DND-41 (cell line): ENCODE results near the gene CCDC60.

Experiments
- ATAC-seq: fragments of 200-7000 bp; cut with Tn5 transposase; 3 replicates; pipeline ENCODE4 v1.9.1; 2021; ENCODE audit warnings: low read depth; ENCODE audit not compliant: insufficient read depth
- DNase-seq: peaks from one replicate; pipeline ENCODE4 v3.0.0-alpha.2; 2020
- H2AFZ ChIP-seq: 2 replicates; pipeline ENCODE4 v1.6.0; 2012; ENCODE audit warnings: low read depth, low read length
- H3K27ac ChIP-seq: 2 replicates; pipeline ENCODE4 v1.5.1; 2012; ENCODE audit warnings: low read length, inconsistent platforms
- H3K27me3 ChIP-seq: fragments of 200-600 bp; sonication (generic); 2 replicates; pipeline ENCODE4 v1.6.0; 2012; ENCODE audit warnings: low read length, mild to moderate bottlenecking, inconsistent platforms; ENCODE audit not compliant: insufficient read depth, poor library complexity
- H3K36me3 ChIP-seq: 2 replicates; pipeline ENCODE4 v1.5.1; 2012; ENCODE audit warnings: low read length, inconsistent platforms; ENCODE audit not compliant: insufficient read depth
- H3K4me1 ChIP-seq: 2 replicates; pipeline ENCODE4 v1.5.1; 2012; ENCODE audit warnings: mild to moderate bottlenecking, low read length; ENCODE audit not compliant: insufficient read depth
- H3K4me2 ChIP-seq: 2 replicates; pipeline ENCODE4 v1.6.0; 2012; ENCODE audit warnings: mild to moderate bottlenecking, moderate library complexity, low read length, inconsistent platforms; ENCODE audit not compliant: insufficient read depth
- H3K4me3 ChIP-seq, 2 experiments: fragments of 200-600 bp in 1 of 2; shearing (Covaris generic) in 1 of 2; 2 replicates each; pipeline ENCODE4 v1.5.1; 2012 to 2016; ENCODE audit warnings: inconsistent platforms in 2 of 2, low read length in 2 of 2, mild to moderate bottlenecking in 2 of 2, low read depth in 1 of 2, moderate library complexity in 1 of 2
- H3K79me2 ChIP-seq: 2 replicates; pipeline ENCODE4 v1.6.0; 2012; ENCODE audit warnings: low read length, inconsistent platforms; ENCODE audit not compliant: insufficient read depth
- H3K9ac ChIP-seq: 2 replicates; pipeline ENCODE4 v1.6.0; 2012; ENCODE audit warnings: low read depth, mild to moderate bottlenecking, inconsistent platforms, low read length, moderate library complexity
- H3K9me3 ChIP-seq: 2 replicates; pipeline ENCODE4 v1.5.1; 2012; ENCODE audit warnings: low read length, moderate library complexity, mild to moderate bottlenecking, inconsistent platforms; ENCODE audit not compliant: insufficient read depth, severe bottlenecking
- H4K20me1 ChIP-seq: 2 replicates; pipeline ENCODE4 v1.6.0; 2012; ENCODE audit warnings: low read length; ENCODE audit not compliant: insufficient read depth
- CTCF ChIP-seq: IDR thresholded peaks from 2 replicates; pipeline ENCODE4 v1.5.1; 2012; ENCODE audit warnings: borderline replicate concordance, low read length, moderate library complexity, mild to moderate bottlenecking; ENCODE audit not compliant: poor library complexity, severe bottlenecking; ENCODE audit errors: extremely low read depth
- EZH2 ChIP-seq: IDR thresholded peaks from 3 replicates; pipeline ENCODE4 v1.6.1; 2012; ENCODE audit warnings: borderline replicate concordance, low read depth, mild to moderate bottlenecking, moderate library complexity, low read length, inconsistent platforms; ENCODE audit not compliant: severe bottlenecking

The CCDC60 gene

GRCh38 chr12:119578112-119578511 lies 243.6 kb downstream of the CCDC60 start:
- Histone ChIP-seq H4K20me1 (no peaks in the 10 kb centered on the region), H3K27me3 (no peaks in the 10 kb centered on the region), H3K4me3 (no peak overlapping the region), H3K4me1 (no peaks in the 10 kb centered on the region), H3K36me3 (no peaks in the 10 kb centered on the region), H3K9ac (no peak overlapping the region), H2AFZ (no peak overlapping the region), H3K27ac (no peak overlapping the region), H3K79me2 (no peaks in the 10 kb centered on the region), H3K9me3 (no peaks in the 10 kb centered on the region), H3K4me2 (no peak overlapping the region)
- ATAC-seq (no peak), DNase-seq (no peak)
- no peak for TF ChIP-seq CTCF
- TF ChIP-seq EZH2, result no peak

DNA sequence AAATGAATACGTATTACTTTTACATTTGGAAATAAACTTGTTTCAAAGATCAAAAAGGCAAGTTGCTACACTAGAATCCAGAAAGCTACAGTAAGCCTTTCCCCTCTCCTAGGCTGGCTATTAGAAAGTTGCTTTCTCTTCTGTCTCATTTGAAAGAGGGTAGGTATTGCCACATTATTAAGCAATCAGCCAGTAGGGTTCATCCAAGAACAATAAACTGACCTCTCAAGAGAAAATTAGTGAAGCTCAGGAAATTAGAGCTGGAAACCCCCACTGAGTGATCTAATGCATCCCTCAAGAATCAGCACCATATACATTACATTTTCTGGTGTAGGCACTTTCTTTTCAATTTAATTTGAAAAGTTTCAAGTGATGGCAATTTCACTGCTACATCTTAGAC lies 254.6 kb downstream of the CCDC60 start:
- H3K36me3 ChIP-seq, result no peaks in the 10 kb centered on the region
- DNase-seq (no peak), ATAC-seq (no peak)
- peaks cover 3% of the 10 kb centered on the region for H3K27me3 ChIP-seq
- H2AFZ ChIP-seq, result no peak overlapping the region
- H3K4me2 ChIP-seq, result no peak overlapping the region
- H3K27ac ChIP-seq, result no peak overlapping the region
- H3K9me3 ChIP-seq, result no peaks in the 10 kb centered on the region
- TF ChIP-seq CTCF (no peak), EZH2 (no peak)
- no peaks in the 10 kb centered on the region for H3K79me2 ChIP-seq
- H3K4me3 ChIP-seq, result no peak overlapping the region
- H3K4me1 ChIP-seq, result no peaks in the 10 kb centered on the region
- H4K20me1 ChIP-seq, result no peaks in the 10 kb centered on the region
- H3K9ac ChIP-seq, result no peak overlapping the region

GRCh38 chr12:119589634-119590033 lies 255.1 kb downstream of the CCDC60 start:
- no peak overlapping the region for H3K27ac ChIP-seq
- DNase-seq (no peak), ATAC-seq (no peak)
- H4K20me1 ChIP-seq, result no peaks in the 10 kb centered on the region
- H3K4me2 ChIP-seq, result no peak overlapping the region
- TF ChIP-seq CTCF (no peak), EZH2 (no peak)
- H3K4me1 ChIP-seq, result no peaks in the 10 kb centered on the region
- no peak overlapping the region for H2AFZ ChIP-seq
- H3K36me3 ChIP-seq, result no peaks in the 10 kb centered on the region
- peaks cover 3% of the 10 kb centered on the region for H3K27me3 ChIP-seq
- H3K9me3 ChIP-seq, result no peaks in the 10 kb centered on the region
- no peak overlapping the region for H3K9ac ChIP-seq
- no peak overlapping the region for H3K4me3 ChIP-seq
- H3K79me2 ChIP-seq, result no peaks in the 10 kb centered on the region
